GM21528 (cell line): ENCODE results near the gene IFT88.

Source experiments
- ATAC-seq: cut with Tn5 transposase; IDR thresholded peaks from one replicate; pipeline ENCODE4 v1.9.1; 2021; ENCODE audit warnings: mild to moderate bottlenecking, moderate library complexity; ENCODE audit not compliant: unreplicated experiment, low FRiP score

IFT88 gene

DNA sequence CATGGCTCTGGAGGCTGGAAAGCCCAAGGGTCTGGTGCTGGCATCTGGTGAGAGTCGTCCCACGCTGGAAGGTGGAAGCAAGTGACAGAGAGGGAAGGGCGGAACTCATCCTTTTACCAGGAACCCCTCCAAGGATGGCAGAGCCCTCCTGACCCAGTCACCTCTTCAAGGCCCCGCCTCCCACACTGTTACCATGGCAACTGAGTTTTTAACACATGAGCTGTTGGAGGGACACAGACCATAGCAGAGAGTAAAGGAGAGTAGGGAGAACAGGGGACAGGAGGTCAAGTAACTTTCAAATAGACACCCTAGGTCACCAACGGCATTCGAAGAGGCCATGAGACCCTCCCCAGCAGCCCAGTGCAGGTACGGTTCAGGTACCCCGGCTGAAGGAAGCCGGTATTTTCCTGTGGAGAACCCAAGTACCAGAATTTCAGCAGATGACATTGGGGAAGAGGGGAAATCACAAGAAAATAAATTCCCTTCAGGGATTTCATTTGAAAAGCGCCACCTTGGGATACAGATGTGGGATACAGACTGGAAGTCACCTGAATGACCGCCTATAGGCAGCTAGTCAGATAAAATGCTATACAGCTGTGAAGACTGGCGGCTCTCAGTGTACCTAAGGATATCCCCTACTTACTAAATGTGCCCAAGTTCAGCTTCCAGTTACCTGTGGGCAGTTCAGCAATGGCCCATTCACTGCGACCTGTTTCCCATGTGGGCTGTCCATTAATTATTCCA, 144.5 kb downstream of the IFT88 start:
- ATAC-seq: no peak

DNA sequence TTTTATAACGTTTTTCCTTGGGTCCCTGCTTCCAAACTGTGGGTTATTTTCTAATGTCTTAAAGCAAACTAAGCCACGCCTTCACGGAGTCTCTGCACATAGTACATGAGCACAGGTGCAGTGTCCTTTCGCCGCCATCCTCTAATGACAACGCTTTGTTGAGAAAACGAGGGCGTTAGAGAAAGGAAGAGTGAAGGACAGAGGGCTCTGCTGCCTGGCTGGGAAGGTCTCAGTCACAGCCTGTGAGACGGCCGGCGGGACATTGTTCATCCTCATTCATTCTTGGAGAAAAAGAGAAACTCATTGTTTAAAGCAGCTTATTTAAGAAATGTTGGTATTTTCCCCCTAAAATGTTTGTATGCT, 146.0 kb downstream of the IFT88 start:
- no peak for ATAC-seq

- no peak for ATAC-seq
Measured at GRCh38 chr13:20713751-20714150, 146.8 kb downstream of the IFT88 start.

GRCh38 chr13:20714161-20714560, 147.2 kb downstream of the IFT88 start:
- ATAC-seq: no peak

- no peak for ATAC-seq
Measured at GRCh38 chr13:20714563-20715329, 147.8 kb downstream of the IFT88 start.

DNA sequence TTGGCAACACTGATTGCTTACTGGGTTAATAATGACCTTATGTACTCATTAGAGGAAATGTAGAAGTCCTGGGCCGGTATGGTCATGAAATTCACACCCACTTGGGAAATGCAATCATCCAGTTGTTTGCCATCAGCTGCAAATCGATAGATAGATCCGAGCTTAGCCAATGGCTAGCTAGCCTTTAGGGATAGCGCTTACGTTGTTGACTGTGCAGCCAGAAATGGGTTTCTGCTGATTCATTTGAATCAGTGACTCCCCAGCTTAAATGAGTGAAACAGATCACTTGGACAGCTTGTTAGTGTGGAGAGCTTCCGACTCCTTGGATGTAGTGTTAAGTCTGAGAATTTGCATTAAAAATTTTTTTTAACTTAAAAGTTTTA, 148.4 kb downstream of the IFT88 start:
- ATAC-seq: no peak

DNA sequence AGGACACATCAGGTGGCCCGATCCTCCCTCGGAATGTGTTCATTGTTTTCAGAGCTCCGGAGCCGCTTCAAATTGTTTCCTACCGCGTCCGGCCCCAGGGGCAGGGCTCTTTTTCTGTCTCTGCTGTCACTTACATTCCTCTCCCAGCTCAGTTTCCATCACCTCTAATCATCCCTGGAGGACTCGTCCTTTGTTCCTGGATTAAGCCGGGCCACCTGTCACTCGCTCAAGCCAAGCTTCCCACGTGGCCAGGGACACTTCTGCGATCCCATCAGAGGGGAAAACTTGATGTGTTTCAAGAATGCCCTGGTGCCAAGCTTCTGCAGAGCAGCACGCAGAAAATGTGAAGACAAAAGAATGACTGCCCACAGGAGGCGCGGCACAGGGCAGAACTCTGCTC, 150.0 kb downstream of the IFT88 start:
- ATAC-seq: no peak

DNA sequence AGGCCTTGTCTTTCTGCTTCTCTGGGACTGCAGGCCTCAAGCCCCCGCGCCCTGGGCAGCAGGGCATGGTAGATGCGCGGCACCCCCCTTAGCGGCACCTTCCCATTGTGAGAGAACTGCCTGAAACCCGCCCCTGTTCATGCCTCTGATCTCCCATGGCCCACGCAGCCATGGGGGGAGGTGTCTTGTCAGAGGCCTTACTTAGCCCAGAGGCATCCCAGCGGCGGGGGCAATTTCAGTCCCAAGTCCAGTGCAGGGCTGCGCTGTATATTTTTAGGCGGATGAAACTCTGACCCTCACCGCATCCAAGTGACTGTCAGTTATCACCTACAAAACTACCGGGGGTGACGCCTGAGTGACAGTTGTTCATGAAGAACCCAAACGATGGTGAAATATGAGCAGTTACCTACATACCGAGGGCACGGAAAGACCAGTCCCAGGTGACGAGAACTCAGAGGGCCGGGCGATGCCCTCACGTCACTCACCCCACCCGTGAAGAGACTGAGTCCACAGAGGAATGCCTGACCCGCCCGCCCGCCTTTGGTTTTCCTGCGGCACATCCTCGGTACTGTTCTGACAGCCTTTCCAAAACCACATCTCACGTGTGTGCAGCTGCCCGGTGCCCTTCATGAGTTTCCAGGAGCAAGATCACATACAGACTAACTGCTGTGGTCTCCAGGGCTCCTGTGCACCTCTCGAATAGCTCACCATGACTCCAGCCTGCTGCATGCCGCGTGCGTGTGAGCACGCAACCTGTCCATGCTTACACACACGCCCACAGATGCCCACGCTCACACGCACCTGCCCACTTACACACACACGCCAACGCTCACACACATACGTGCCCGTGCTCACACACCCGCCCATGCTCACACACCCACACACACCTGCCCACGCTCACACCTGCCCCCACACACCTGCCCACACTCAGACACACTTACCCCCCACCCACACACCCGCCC, 150.9 kb downstream of the IFT88 start:
- ATAC-seq: no peak

DNA sequence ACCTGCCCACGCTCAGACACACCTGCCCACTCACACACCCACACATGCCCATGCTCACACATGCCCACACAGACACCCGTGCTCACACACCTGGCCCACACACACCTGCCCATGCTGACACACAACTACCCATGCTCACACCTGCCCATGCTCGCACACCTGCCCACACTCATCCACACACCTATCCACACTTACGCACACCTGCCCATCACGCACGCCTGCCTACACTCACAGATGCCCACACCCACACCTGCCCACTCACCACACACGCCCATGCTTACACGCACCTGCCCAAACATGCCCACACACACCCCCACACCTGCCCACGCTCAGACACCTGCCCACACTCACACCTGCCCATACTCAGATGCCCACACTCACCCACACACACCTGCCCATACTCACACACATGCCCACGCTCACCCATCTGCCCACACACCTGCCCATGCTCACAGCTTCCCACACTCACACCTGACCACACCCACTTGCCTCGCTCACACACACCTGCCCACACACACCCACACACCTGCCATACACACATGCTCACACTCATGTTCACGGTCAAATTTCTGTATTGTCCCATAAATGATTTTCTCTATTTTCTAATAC, 152.1 kb downstream of the IFT88 start:
- ATAC-seq: no peak

GRCh38 chr13:20719783-20720182, 152.8 kb downstream of the IFT88 start:
- no peak for ATAC-seq

- ATAC-seq: no peak
Measured at GRCh38 chr13:20720499-20720898, 153.5 kb downstream of the IFT88 start.

DNA sequence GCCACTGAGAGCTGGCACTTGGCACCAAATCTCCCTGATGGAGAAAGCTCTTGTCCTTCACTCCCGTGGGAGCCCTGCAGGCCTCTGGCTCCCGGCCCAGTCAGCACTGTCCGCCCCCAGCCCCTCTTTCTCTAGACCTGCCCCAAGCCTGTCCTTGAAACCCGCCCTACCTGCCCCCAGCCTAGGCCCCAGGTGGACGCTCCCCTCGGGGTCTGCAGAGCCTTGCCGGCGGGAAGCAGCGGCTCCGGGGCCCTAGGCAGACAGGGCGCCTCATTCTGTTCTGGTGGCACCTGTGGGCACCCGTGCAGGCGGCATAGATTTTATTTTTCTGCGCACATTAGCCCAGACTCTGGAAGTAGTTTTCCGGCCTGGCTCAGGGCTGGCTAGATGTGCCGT, 154.1 kb downstream of the IFT88 start:
- no peak for ATAC-seq

DNA sequence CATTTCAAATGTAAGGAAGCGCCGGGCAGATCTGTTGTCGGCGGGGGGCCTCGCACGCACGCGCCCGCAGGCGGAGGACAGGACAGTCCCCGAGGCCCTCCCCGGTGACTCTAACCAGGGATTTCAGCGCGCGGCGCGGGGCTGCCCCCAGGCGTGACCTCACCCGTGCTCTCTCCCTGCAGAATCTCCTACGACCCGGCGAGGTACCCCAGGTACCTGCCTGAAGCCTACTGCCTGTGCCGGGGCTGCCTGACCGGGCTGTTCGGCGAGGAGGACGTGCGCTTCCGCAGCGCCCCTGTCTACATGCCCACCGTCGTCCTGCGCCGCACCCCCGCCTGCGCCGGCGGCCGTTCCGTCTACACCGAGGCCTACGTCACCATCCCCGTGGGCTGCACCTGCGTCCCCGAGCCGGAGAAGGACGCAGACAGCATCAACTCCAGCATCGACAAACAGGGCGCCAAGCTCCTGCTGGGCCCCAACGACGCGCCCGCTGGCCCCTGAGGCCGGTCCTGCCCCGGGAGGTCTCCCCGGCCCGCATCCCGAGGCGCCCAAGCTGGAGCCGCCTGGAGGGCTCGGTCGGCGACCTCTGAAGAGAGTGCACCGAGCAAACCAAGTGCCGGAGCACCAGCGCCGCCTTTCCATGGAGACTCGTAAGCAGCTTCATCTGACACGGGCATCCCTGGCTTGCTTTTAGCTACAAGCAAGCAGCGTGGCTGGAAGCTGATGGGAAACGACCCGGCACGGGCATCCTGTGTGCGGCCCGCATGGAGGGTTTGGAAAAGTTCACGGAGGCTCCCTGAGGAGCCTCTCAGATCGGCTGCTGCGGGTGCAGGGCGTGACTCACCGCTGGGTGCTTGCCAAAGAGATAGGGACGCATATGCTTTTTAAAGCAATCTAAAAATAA, 154.7 kb downstream of the IFT88 start:
- no peak for ATAC-seq

GRCh38 chr13:20727856-20728255, 160.9 kb downstream of the IFT88 start:
- ATAC-seq: no peak

GRCh38 chr13:20728579-20729311, 161.8 kb downstream of the IFT88 start:
- no peak for ATAC-seq

DNA sequence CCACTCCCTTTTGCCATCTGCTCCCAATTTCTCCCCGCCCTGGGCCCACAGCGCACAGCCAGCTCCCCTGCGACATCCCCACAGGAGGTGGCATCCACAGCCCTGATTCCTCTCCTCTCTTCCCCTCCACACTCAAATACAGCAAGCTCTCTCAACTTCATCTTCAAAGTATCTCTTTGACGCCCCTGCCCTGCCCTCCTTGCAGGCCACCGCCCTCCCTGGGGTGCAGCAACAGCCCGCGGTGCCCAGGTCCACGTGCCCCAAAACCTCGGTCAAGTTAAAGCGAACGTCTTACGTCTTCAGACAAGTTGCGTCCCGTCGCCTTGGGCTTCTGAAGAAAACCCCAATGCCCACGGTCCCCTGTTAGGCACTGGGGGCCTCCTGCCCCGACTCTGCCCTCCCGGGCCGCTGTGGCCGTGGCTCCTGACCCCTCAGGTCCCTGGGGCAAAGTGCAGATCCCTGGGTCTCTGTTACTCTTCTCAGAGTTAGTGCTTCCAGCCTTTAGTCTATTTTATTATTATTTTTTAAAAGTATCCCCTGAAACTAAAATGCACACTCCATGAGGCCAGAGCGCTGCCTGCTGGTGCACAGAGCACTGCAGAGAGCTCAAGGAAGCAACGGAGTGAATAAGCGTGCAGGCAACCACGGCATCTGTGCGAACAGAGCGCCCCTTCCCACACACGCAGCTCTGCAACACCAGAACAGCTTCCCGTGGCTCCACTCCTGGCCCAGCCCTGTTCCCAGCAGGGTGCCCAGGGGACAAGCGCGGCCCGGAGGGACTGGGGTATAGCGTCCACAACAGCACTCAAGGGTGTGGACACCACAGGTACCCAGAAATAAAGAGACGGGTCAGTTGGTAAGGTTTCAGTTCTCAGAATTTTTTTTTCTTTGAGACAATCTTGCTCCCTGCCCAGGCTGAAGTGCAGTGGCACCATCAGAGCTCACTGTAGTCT, 163.0 kb downstream of the IFT88 start:
- no peak for ATAC-seq

GRCh38 chr13:20738616-20739015, 171.7 kb downstream of the IFT88 start:
- no peak for ATAC-seq

DNA sequence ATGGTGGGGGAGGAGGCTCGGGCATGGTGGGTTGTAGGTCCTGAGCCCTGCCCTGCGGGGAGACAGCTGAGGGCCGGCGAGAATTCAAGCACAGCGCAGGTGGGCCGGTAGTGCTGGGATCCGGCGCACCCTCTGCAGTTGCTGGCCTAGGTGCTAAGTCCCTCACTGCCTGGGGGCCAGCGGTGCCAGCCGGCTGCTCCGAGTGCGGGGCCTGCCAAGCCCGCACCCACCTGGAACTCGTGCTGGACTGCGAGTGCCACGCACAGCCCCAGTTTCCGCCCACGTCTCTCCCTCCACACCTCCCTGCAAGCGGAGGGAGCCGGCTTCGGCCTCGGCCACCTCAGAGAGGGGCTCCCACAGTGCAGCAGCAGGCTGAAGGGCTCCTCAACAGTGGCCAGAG, 173.1 kb downstream of the IFT88 start:
- no peak for ATAC-seq
